AG10803 (cell line): ENCODE results near the gene IL17RB.

Experiments used
- DNase-seq: peaks from one replicate; pipeline ENCODE4 v3.0.0; 2010; ENCODE audit warnings: low read depth
- H3K4me3 ChIP-seq: 2 replicates; pipeline ENCODE4 v1.5.1; 2011; ENCODE audit warnings: mild to moderate bottlenecking, low read length, control low read depth
- TF ChIP-seq, protein P1 (sequence below): conservative IDR thresholded peaks from 2 replicates; pipeline ENCODE4 v1.5.1; 2011; ENCODE audit warnings: mild to moderate bottlenecking, low read length, control low read depth, inconsistent platforms

IL17RB gene, protein sequence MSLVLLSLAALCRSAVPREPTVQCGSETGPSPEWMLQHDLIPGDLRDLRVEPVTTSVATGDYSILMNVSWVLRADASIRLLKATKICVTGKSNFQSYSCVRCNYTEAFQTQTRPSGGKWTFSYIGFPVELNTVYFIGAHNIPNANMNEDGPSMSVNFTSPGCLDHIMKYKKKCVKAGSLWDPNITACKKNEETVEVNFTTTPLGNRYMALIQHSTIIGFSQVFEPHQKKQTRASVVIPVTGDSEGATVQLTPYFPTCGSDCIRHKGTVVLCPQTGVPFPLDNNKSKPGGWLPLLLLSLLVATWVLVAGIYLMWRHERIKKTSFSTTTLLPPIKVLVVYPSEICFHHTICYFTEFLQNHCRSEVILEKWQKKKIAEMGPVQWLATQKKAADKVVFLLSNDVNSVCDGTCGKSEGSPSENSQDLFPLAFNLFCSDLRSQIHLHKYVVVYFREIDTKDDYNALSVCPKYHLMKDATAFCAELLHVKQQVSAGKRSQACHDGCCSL

DNA sequence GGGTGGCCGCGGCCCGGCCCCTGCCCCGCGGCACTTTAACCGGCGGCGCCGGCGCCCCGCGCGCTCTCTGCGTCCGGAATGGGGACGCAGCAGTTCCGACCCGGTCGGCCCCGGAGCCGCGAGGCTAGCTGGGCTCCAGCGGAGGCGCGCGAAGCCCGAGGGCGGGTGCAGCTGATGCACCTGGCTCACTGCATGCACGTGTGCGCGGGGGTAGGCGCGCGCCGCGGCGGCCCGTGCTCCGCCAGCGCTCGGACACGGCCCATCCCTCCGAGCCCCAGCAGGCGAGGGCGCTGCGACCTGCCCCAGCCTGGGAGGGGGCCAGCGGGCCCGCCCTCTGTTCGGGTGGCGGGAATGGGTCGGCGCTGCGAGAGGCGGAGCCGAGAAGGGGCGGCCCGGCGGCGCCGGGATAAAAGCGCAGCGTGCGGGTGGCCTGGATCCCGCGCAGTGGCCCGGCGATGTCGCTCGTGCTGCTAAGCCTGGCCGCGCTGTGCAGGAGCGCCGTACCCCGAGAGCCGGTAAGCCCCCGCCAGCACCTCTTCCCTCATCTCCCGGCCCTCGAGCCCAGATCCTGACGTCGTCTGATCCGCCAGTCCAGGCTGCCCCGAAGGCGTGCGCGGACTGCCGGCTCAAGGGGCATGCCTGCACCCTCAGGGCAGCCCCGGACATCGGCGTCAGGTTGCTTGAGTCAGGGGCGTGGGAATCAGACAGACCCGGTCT is at the start of gene IL17RB, which contains the start of gene CHDH:
IL17RB (plus strand) TSS at position 435 of the 717 bp plus-strand sequence; CDS start at position 456, 21 bp downstream.
CHDH (minus strand) TSS at position 286 of the 717 bp plus-strand sequence. CDS start 22,411 bp downstream, outside the sequence.
- H3K4me3 ChIP-seq, result peak within 1 kb of the TSS; percentile 61
- DNase-seq, result no peak
- TF ChIP-seq, protein P1, sequence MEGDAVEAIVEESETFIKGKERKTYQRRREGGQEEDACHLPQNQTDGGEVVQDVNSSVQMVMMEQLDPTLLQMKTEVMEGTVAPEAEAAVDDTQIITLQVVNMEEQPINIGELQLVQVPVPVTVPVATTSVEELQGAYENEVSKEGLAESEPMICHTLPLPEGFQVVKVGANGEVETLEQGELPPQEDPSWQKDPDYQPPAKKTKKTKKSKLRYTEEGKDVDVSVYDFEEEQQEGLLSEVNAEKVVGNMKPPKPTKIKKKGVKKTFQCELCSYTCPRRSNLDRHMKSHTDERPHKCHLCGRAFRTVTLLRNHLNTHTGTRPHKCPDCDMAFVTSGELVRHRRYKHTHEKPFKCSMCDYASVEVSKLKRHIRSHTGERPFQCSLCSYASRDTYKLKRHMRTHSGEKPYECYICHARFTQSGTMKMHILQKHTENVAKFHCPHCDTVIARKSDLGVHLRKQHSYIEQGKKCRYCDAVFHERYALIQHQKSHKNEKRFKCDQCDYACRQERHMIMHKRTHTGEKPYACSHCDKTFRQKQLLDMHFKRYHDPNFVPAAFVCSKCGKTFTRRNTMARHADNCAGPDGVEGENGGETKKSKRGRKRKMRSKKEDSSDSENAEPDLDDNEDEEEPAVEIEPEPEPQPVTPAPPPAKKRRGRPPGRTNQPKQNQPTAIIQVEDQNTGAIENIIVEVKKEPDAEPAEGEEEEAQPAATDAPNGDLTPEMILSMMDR, result no peak

DNA sequence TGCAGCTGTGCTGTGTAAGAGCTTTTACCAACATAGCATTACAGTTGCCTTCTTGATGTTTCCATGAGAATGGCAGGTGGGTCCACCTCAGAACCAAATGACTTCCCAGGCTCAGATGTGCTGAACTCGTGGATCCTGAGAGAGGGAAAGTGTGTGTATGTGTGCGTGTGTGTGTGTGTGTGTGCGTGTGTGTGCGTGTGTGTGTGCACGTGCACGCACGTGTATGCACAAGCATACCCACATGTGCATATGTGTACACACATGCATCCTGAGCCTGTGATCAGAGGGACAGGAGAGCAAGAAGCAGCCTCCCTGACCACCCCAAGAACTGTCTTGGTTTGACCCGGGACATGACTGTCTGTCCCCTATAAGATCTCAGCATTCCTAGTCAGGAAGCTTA is 48.2 kb upstream of the IL17RB start:
- no peak overlapping the region for H3K4me3 ChIP-seq
- no peak for DNase-seq
- TF ChIP-seq, protein P1, result no peak

DNA sequence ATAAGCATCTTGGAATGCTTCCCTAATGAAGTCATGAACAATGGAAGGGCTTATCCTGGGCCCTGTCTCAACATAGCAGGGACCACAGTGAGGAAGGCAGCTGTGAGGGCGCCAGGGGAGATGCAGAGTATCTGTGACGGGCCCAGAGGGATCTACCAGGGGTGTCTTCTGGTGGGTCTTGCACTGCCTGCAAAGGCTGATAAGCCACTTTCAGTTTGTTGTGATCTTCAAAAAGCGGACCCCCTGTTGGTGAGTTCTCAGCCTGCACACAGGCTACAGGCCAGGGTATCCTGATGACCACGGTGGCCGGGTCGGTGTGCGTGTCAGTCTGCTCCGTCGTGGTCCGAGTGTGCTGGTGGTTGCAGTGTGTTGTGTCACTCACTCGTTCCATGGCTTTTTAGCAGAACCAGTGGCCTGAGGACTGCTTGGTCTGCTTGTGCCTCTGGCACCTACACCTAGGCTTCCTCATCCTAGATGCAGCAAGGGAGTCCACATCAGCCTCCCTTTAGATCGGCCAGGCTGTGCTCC is 47.0 kb upstream of the IL17RB start:
- no peak for DNase-seq
- H3K4me3 ChIP-seq, result no peak overlapping the region
- TF ChIP-seq, protein P1, result no peak

DNA sequence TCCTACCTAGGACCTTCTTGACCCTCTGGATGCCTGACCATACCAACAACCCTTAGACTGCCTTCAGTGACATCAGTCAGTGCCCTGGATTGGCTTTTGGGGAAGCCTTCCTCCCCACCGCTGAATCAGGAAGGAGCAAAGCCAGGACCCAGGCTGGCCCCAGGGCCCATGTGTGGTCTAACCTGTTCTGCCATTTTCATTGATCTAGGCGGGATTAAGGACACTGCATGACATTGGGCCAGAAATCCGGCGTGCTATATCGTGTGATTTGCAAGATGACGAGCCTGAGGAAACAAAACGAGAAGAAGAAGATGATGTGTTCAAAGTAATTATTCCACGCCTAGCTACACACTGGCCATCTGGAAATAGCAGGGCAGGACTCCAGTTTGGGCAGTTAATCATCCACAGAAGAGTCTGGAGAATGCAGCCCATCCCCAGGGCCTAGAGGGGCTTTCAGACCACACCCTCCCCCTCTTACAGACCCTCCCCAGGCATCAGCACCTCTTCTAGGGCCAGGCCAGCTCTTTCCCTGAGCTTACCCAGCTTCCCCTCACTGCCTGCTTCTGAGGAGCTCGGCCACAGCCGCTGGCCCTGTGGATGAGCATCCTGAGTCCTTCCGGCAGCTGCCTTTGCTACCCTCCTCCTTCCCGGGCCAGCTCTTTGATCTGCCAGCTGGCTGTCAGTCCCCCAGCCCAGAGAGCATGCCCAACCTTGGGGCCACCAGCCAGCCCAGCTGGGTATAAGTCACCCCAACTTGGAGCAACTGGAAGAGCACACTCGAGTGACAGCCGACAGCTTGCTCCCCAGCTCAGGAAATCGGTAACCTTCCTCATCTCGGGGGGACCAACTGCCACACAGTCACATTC is 46.1 kb upstream of the IL17RB start:
- H3K4me3 ChIP-seq, result no peak overlapping the region
- peak; percentile 30 for DNase-seq
- TF ChIP-seq, protein P1, result no peak

DNA sequence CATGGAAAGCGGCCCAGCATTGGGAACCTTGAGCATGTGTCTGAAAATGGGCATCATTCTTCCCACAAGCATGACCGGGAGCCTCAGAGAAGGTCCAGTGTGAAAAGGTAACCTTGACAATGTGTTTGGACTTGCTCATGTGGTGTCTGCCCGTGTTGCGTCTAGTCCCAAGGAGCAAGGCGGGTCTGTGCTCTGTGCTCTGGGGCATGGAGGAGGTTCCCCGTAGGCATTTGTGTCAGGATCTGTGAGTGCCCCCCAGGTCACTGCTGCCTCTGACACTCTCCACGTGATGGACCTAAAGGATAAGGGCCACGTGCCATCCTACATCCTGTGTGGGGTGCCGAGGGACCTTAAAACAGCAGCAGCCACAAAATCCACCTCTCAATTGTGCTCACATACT is 45.0 kb upstream of the IL17RB start:
- no peak overlapping the region for H3K4me3 ChIP-seq
- TF ChIP-seq, protein P1, result no peak
- no peak for DNase-seq

DNA sequence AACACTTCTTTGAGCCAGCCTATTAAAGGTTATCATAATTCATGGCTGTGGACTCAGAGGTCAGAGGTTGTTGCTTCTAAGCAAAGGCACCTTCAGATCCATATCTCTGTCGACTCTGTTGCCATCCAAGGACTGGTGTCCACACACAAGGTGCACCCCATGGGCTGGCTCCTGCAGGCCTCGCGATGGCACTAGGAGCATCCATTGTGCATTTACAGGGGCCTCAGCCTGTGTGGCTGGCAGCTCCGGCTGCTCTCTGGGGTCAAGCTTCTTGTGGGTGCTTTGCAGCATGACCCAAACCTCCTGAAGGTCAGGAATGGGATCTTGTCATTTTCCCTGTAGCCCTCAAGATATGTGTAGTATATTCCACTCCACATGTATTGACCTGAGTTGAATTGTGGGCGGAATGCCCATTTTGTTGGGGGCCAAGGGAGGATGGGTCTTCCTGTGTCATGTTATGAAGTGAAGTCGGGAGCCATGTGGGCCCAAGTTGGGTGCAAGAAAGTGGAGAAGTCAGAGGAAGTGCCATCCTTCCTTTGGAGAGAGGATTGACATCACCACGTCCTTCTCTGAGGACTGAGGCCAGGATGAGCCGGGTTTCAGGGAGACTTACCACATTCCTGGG is 44.0 kb upstream of the IL17RB start:
- no peak for DNase-seq
- no peak overlapping the region for H3K4me3 ChIP-seq
- TF ChIP-seq, protein P1, result no peak
